HK-2 (cell line): Measurements from ENCODE around the gene EGFR.

Experiments
- DNase-seq: peaks from one replicate; pipeline ENCODE4 v3.0.0-alpha.2; 2018; ENCODE audit not compliant: unreplicated experiment

Gene EGFR

GRCh38 chr7:55248526-55248925 lies 229.7 kb downstream of the EGFR start:
- no peak for DNase-seq

DNA sequence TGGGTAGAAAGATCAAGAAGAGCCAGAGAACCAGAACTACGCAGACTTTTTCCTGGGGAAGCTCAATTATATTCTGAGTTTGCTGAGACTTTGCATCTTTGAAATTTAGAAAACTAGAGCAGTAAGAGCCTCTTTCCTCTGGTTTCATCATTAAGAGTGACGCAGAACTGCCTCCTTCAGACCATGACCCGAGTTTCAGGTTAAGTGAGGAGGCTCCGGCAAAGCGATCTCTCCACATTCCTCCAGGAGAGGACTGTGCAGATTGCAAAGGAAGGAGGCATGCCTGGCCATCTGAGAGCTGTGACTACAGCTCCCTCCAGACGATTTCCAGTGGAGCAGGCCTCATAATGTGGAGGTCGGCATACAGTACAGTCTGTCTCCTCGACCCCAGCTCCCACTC lies 230.5 kb downstream of the EGFR start:
- no peak for DNase-seq

DNA sequence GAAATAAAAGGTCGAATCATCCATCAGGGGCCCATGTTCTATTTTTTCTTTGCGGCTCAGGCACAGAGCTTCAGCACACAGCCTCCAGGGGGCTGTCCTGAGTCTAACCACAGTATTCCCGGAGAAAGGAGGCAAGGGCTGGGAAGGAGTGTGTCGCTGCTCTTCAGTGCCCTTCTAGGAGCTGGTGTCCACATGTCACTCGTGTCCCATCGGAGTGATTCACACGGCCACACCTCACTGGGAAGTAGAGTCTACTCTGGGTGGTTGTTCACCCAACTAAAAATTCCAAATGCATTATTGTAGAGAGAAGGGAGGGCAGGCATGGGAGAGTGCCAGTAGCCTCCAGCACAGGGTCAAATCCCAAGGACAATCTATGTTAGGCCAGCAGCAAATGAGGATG lies 231.5 kb downstream of the EGFR start:
- peak; percentile 33 for DNase-seq

GRCh38 chr7:55251313-55251712 lies 232.5 kb downstream of the EGFR start:
- DNase-seq = no peak

GRCh38 chr7:55251911-55252310 lies 233.1 kb downstream of the EGFR start:
- DNase-seq = no peak

DNA sequence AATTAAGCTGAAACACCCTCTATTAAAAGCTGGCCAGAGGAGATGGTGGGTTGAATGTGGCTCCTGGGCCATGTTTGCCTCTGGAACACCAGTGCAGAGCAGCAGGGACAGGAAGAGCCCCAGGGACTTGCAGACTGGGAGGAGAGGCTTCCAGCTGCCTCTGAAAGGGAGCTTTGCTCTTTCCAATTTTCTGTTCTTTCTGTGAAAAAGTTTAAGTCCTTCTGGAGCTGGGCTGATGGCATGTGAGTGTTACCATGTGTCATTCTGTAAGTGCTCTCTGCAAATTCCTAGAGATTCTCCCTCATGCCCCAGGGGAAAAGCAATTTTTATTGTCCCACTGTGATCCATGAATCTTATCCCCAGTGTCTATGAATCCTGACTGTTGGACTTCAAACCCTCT lies 233.6 kb downstream of the EGFR start:
- no peak for DNase-seq

GRCh38 chr7:55253188-55253587 lies 234.4 kb downstream of the EGFR start:
- DNase-seq = no peak

- no peak for DNase-seq
Observed at GRCh38 chr7:55254242-55254595, 235.4 kb downstream of the EGFR start.

GRCh38 chr7:55254596-55255495 lies 236.0 kb downstream of the EGFR start:
- peak; percentile 93 for DNase-seq

DNA sequence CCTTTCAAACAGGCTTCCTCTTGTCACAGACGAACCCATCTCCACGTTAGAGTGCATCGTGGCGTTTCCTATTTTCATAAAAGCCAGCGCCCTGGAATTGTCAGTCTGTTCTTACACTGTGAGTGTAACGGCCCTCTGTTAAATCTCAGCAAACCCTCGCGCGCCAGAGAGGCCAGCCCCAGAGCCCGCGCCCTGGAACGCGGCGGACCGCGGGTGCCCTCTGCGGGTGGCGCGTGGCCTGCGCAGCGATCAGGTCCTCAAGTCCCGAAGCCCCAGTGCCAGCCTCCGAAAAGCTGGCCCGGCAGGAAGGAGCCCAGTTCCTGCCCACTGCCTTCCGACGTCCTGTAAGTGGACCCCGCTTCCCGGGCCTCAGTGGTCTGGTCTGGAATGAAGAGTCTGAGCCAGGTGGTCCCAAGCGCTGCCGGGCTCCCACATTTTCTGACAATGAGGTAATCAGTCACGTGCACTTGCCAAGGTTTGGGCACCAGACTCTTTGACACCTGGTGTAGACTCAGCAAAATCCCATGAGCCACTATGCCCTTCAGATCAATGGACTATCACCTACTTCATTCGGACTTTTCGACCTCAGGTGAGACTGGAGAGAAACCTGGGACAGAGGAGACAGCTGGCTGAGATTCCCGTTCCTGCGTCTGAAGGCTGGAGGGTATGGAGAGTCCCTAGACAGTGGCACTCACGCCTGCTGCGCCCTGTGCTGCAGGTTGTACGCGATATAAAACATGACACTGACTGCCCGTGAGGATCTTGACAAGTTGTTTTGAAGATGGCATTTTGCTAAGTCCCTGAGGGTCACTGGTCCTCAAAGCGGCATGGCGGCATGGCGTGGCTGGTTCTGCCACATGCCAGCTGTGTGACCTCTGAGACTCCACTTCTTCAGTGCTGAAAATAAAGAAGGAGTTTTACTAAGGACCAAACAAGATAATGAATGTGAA lies 237.0 kb downstream of the EGFR start:
- DNase-seq = peak; percentile 88

- DNase-seq = no peak
Observed at GRCh38 chr7:55258631-55259030, 239.8 kb downstream of the EGFR start.

DNA sequence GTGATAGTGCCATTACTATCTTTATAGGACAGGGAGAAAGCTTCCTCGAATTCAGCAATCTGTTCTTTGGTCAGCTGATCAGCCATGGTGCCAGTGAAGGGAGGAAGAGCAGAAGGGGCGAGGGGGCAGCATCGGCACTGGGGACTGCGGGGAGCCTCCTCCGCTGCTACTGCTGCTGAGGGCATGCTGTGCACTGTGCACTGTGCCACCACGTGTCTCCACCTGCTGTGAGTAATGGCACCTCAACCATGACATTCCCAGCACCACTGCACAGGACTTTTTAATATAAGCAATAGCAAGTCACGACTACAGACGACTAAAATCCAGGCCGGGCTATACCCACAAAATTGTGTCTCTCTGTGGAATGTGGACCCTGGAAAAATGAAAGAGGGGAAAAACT lies 241.4 kb downstream of the EGFR start:
- DNase-seq = no peak

DNA sequence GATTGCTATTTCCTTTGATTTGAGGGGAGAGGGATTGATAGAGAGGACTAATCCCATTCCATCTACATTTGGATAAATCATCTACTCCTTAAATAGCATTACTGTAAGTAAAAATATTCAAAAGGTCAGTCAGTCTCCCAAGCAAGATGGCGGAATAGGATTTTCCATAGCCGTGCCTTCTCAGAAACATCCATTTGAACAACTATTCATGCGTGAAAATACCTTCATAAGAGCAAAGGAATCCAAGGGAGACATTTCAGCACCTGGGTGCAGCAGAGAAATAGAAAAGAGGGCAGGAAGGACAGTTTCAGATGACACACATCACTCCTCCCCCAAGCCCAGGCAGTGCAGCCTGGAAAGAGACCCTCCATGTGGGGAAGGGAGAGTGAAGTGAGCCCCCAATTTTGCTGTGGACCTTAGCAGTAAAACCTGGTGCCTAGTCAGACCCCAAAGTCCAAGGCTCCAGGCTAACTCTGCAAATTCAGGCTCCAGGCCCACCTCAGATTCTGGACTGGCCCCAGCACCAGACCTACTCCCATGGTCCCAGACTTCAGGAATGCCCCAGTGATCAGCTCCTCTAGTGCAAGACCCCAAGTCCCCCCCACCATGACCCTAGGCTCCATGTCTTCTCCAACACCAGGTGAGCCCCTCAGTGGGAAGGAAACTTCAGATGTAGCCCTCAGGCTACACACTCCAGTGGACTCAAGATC lies 242.0 kb downstream of the EGFR start:
- no peak for DNase-seq
